HCT116 (cell line): ENCODE measurements around the gene SALL3. TPM values are rescaled to one million over a fixed set of nuclear protein-coding genes. Genes with fewer than 3 reads are reported as not detected.

Experiments used
- ATAC-seq: fragments of 200-7000 bp; cut with Tn5 transposase; 2 replicates; pipeline ENCODE4 v1.9.1; 2020; ENCODE audit warnings: mild to moderate bottlenecking, moderate library complexity
- BruUV-seq: library from RNA; stranded (reverse); fragments of 400-500 nt; replicated peaks from 2 replicates; lab custom pipeline; 2021; lab: Mats Ljungman, UMichigan
- CTCF ChIA-PET: fragments of 300-600 bp; sonication (Branson Sonifier 250); formaldehyde crosslinking; loops from one replicate; lab custom pipeline; 2021; ENCODE audit warnings: antibody characterized with exemption; lab: Charles Lee
- POLR2A ChIA-PET: fragments of 300-600, 350-600 bp; sonication (Branson Sonifier 250); formaldehyde crosslinking; loops from one replicate; lab custom pipeline; 2021; ENCODE audit warnings: antibody characterized with exemption; lab: Charles Lee
- RAD21 ChIA-PET, 2 experiments: fragments of 300-600 bp; sonication (Branson Sonifier 250); formaldehyde crosslinking; loops; one replicate each; lab custom pipeline; 2023; ENCODE audit warnings: low total read pairs in 2 of 2; ENCODE audit not compliant: uncharacterized antibody in 2 of 2, unreplicated experiment in 2 of 2, low non-redundant PET in 1 of 2; lab: Charles Lee
- DNase-seq: peaks from one replicate; pipeline ENCODE4 v3.0.0-alpha.2; 2010; ENCODE audit warnings: low read depth, low spot score
- H2AFZ ChIP-seq: fragments of 200-600 bp; shearing (Covaris generic), sonication (generic); 2 replicates; pipeline ENCODE4 v1.6.1; 2017; ENCODE audit warnings: low read depth, mixed run types, mixed read lengths, antibody characterized with exemption, low read length; ENCODE audit not compliant: poor library complexity, severe bottlenecking
- H3K27ac ChIP-seq: 2 replicates; pipeline ENCODE4 v1.5.1; 2012; ENCODE audit warnings: low read depth, low read length
- H3K27me3 ChIP-seq: fragments of 200-600 bp; sonication (generic); 2 replicates; pipeline ENCODE4 v1.6.1; 2016; ENCODE audit warnings: mixed run types, low read length, mixed read lengths; ENCODE audit not compliant: insufficient read depth
- H3K36me3 ChIP-seq, 2 experiments: fragments of 200-500 bp in 1 of 2; fragments of 200-600 bp in 1 of 2; sonication (Bioruptor generic) in 1 of 2; sonication (generic) in 1 of 2; 2 replicates each; pipeline versions ENCODE4 v1.5.1 to v1.6.1; 2014 to 2016; ENCODE audit warnings: low read length in 2 of 2, inconsistent platforms in 1 of 2, mixed read lengths in 1 of 2, mixed run types in 1 of 2; ENCODE audit not compliant: insufficient read depth in 2 of 2, control insufficient read depth in 1 of 2
- H3K4me1 ChIP-seq, 2 experiments: fragments of 200-600 bp in 1 of 2; sonication (generic) in 1 of 2; 2 replicates each; pipeline versions ENCODE4 v1.5.1 to v1.6.1; 2012 to 2017; ENCODE audit warnings: low read length in 2 of 2, inconsistent platforms in 1 of 2, mild to moderate bottlenecking in 1 of 2, mixed read lengths in 1 of 2, mixed run types in 1 of 2, moderate library complexity in 1 of 2; ENCODE audit not compliant: insufficient read depth in 2 of 2, control insufficient read depth in 1 of 2
- H3K4me2 ChIP-seq: fragments of 200-600 bp; sonication (generic); 2 replicates; pipeline ENCODE4 v1.6.1; 2017; ENCODE audit warnings: mixed run types, low read length, mixed read lengths
- H3K4me3 ChIP-seq, 2 experiments: fragments of 200-600 bp in 1 of 2; sonication (generic) in 1 of 2; replicated peaks in 1 of 2; 2 replicates each; pipeline ENCODE4 v1.5.1; 2011 to 2016; ENCODE audit warnings: low read length in 2 of 2, control low read depth in 1 of 2, low read depth in 1 of 2, mild to moderate bottlenecking in 1 of 2, mixed read lengths in 1 of 2, mixed run types in 1 of 2
- H3K79me2 ChIP-seq: fragments of 200-600 bp; sonication (generic); 2 replicates; pipeline ENCODE4 v1.6.1; 2017; ENCODE audit warnings: mild to moderate bottlenecking, mixed run types, low read length, moderate library complexity, mixed read lengths; ENCODE audit not compliant: insufficient read depth
- H3K9ac ChIP-seq: fragments of 200-600 bp; sonication (generic); 2 replicates; pipeline ENCODE4 v1.6.1; 2016; ENCODE audit warnings: low read length, mixed read lengths
- H3K9me2 ChIP-seq: fragments of 200-600 bp; sonication (generic), shearing (Covaris generic); 2 replicates; pipeline ENCODE4 v1.6.1; 2017; ENCODE audit warnings: mixed run types, mild to moderate bottlenecking, moderate library complexity; ENCODE audit not compliant: insufficient read depth
- H3K9me3 ChIP-seq, 2 experiments: fragments of 200-500 bp in 1 of 2; fragments of 200-600 bp in 1 of 2; sonication (Bioruptor generic) in 1 of 2; sonication (generic) in 1 of 2; 2 replicates each; pipeline ENCODE4 v1.6.1; 2014 to 2017; ENCODE audit warnings: low read length in 2 of 2, mixed read lengths in 2 of 2, inconsistent platforms in 1 of 2, low read depth in 1 of 2, mild to moderate bottlenecking in 1 of 2, mixed run types in 1 of 2, moderate library complexity in 1 of 2; ENCODE audit not compliant: control insufficient read depth in 1 of 2, insufficient read depth in 1 of 2
- H4K20me1 ChIP-seq: fragments of 200-600 bp; sonication (generic), shearing (Covaris generic); 2 replicates; pipeline ENCODE4 v1.6.1; 2017; ENCODE audit warnings: mixed run types, mild to moderate bottlenecking, moderate library complexity; ENCODE audit not compliant: insufficient read depth
- ATF3 ChIP-seq: IDR thresholded peaks from 2 replicates; pipeline ENCODE4 v1.6.1; 2012
- CTCF ChIP-seq, 3 experiments: fragments of 200-600 bp in 1 of 3; sonication (generic) in 1 of 3; IDR thresholded peaks in 2 of 3; conservative IDR thresholded peaks in 1 of 3; 2 replicates each; pipeline ENCODE4 v1.5.1; 2012 to 2017; ENCODE audit warnings: low read depth in 2 of 3, low read length in 2 of 3, antibody characterized with exemption in 1 of 3, borderline replicate concordance in 1 of 3, control low read depth in 1 of 3, mild to moderate bottlenecking in 1 of 3, mixed read lengths in 1 of 3, mixed run types in 1 of 3, moderate library complexity in 1 of 3; ENCODE audit not compliant: insufficient read depth in 1 of 3
- EGR1 ChIP-seq: IDR thresholded peaks from 2 replicates; pipeline ENCODE4 v1.6.1; 2012; ENCODE audit warnings: low read depth
- EZH2 ChIP-seq: fragments of 200-600 bp; sonication (generic); IDR thresholded peaks from 2 replicates; pipeline ENCODE4 v1.6.1; 2017; ENCODE audit warnings: antibody characterized with exemption, mixed run types
- MAX ChIP-seq: IDR thresholded peaks from 2 replicates; pipeline ENCODE4 v1.6.1; 2012
- REST ChIP-seq: IDR thresholded peaks from 2 replicates; pipeline ENCODE4 v1.6.1; 2012; ENCODE audit warnings: low read depth
- SIN3A ChIP-seq: IDR thresholded peaks from 2 replicates; pipeline ENCODE4 v1.6.1; 2012; ENCODE audit warnings: low read depth
- YY1 ChIP-seq: IDR thresholded peaks from 2 replicates; pipeline ENCODE4 v1.6.1; 2011; ENCODE audit warnings: low read length, low read depth, moderate library complexity, mild to moderate bottlenecking; ENCODE audit not compliant: insufficient replicate concordance; ENCODE audit errors: extremely low read depth
- ZFX ChIP-seq: fragments of 450-650 bp; IDR thresholded peaks from 2 replicates; pipeline ENCODE4 v1.6.1; 2017
- intact Hi-C: fragments of 100-400 bp; cut with micrococcal nuclease; formaldehyde crosslinking; loops from 2 replicates; pipeline ENCODE4 v1.10.0; 2022
- total RNA-seq: library from RNA; stranded (reverse); gene quantifications from one replicate; pipeline ENCODE4 v1.2.1, GENCODE V29; 2021; ENCODE audit not compliant: unreplicated experiment

SALL3 gene
- total RNA-seq, 1 experiment from 2014 or later = not detected

- ChIA-PET RAD21 (no interaction called here), CTCF (no interaction called here), POLR2A (no interaction called here)
- Histone ChIP-seq H3K9me3 (peaks cover 3% of the 10 kb centered on the region in 2 experiments; a peak in 1 of 4 replicates), H3K4me2 (no peak overlapping the region), H2AFZ (no peak overlapping the region), H3K36me3 (no peaks in the 10 kb centered on the region), H3K9ac (no peak overlapping the region), H3K9me2 (no peaks in the 10 kb centered on the region), H3K4me3 (no peak overlapping the region), H3K79me2 (no peaks in the 10 kb centered on the region), H3K27me3 (peaks cover 25% of the 10 kb centered on the region), H3K4me1 (no peaks in the 10 kb centered on the region), H4K20me1 (no peaks in the 10 kb centered on the region), H3K27ac (no peak overlapping the region)
- BruUV-seq = no TSS peak
- DNase-seq = no peak
- ATAC-seq = no peak
- TF ChIP-seq YY1 (no peak), EGR1 (no peak), CTCF (IDR thresholded peaks at IDR 0.05 in 2 of 3, conservative IDR thresholded peaks at IDR 0.05 in 1 of 3; ENCODE audit: borderline replicate concordance in 1 of 3, insufficient read depth in 1 of 3, low read depth in 2 of 3, low read length in 2 of 3) (no peak), ZFX (no peak), EZH2 (no peak), REST (no peak), SIN3A (no peak), MAX (no peak), ATF3 (no peak)
- intact Hi-C loops = no loop called here
Measured at GRCh38 chr18:78949216-78949615, 30.4 kb upstream of the SALL3 start.
